NCI-H1417 treated with DMSO at 0.1 percent for 48 hours (cell line): Measurements from ENCODE around the gene SLC5A12.
"Not testable (repeated sequence)": the region's sequence is repeated elsewhere in the genome, so short reads cannot be mapped to it uniquely, and the experiment has no call there.

ENCODE experiments used
- DNase-seq: peaks from one replicate; lab custom pipeline; 2025; lab: John Stamatoyannopoulos, UW

The SLC5A12 gene

GRCh38 chr11:26651916-26652315 is 69.9 kb downstream of the SLC5A12 start:
- no peak for DNase-seq

GRCh38 chr11:26649884-26650283 is 72.0 kb downstream of the SLC5A12 start:
- no peak for DNase-seq

GRCh38 chr11:26643314-26643713 is 78.5 kb downstream of the SLC5A12 start:
- not testable (repeated sequence) for DNase-seq

- DNase-seq: no peak
Observed at GRCh38 chr11:26632691-26633159, 89.1 kb downstream of the SLC5A12 start.

- DNase-seq: no peak
Observed at GRCh38 chr11:26626346-26626745, 95.5 kb downstream of the SLC5A12 start.

- DNase-seq: no peak
Observed at GRCh38 chr11:26623076-26623659, 98.7 kb downstream of the SLC5A12 start.

GRCh38 chr11:26622181-26622580 is 99.7 kb downstream of the SLC5A12 start:
- no peak for DNase-seq

GRCh38 chr11:26621132-26621531 is 100.7 kb downstream of the SLC5A12 start:
- DNase-seq: no peak

GRCh38 chr11:26620282-26621045 is 101.4 kb downstream of the SLC5A12 start:
- DNase-seq: no peak

- DNase-seq: no peak
Observed at GRCh38 chr11:26618441-26618840, 103.4 kb downstream of the SLC5A12 start.
